Fibroblast of skin of scalp (primary cell): ENCODE results near the gene TAOK1.
A peak's percentile ranks its signal among the peaks of the same experiment; 100 is the strongest.

ENCODE experiments used
- DNase-seq: peaks from one replicate; pipeline ENCODE4 v3.0.0-alpha.2; 2013

The TAOK1 gene

GRCh38 chr17:29571883-29572681 is 181.9 kb downstream of the TAOK1 start:
- no peak for DNase-seq

- peak; percentile 65 for DNase-seq
Measured at GRCh38 chr17:29572691-29573557, 182.8 kb downstream of the TAOK1 start.

GRCh38 chr17:29573558-29573869 is 183.4 kb downstream of the TAOK1 start:
- DNase-seq = no peak

- no peak for DNase-seq
Measured at GRCh38 chr17:29573871-29574731, 183.9 kb downstream of the TAOK1 start.

GRCh38 chr17:29574732-29575510 is 184.8 kb downstream of the TAOK1 start:
- no peak for DNase-seq

GRCh38 chr17:29575511-29576213 is 185.5 kb downstream of the TAOK1 start:
- no peak for DNase-seq

GRCh38 chr17:29576214-29577000 is 186.2 kb downstream of the TAOK1 start:
- no peak for DNase-seq

GRCh38 chr17:29577001-29577370 is 186.8 kb downstream of the TAOK1 start:
- DNase-seq = no peak

GRCh38 chr17:29577385-29578211 is 187.4 kb downstream of the TAOK1 start:
- peak; percentile 54 for DNase-seq

GRCh38 chr17:29578626-29579485 is 188.7 kb downstream of the TAOK1 start:
- no peak for DNase-seq

- peak; percentile 81 for DNase-seq
Measured at GRCh38 chr17:29579866-29580771, 190.0 kb downstream of the TAOK1 start.

- DNase-seq = no peak
Measured at GRCh38 chr17:29581583-29582253, 191.6 kb downstream of the TAOK1 start.

- DNase-seq = no peak
Measured at GRCh38 chr17:29582254-29582765, 192.1 kb downstream of the TAOK1 start.

- DNase-seq = no peak
Measured at GRCh38 chr17:29582772-29583171, 192.6 kb downstream of the TAOK1 start.

GRCh38 chr17:29583324-29584248 is 193.4 kb downstream of the TAOK1 start:
- no peak for DNase-seq
